ENCODE data around the gene SH2B2. TPM values are rescaled to one million over a fixed set of nuclear protein-coding genes. Genes with fewer than 3 reads are reported as not detected.

The SH2B2 gene
- total and polyA plus RNA-seq, 2 experiments from 2014 or later, result 5.6 to 21.9 TPM

- Histone ChIP-seq H4K20me1 (replicated peaks; ENCODE audit: insufficient read depth) (no peaks in the 10 kb centered on the region; the same call in 1 of the 2 replicates), H3K9me2 (ENCODE audit: insufficient read depth) (no peaks in the 10 kb centered on the region), H3K79me2 (replicated peaks; ENCODE audit: insufficient read depth) (no peaks in the 10 kb centered on the region), H2AFZ (no peak overlapping the region), H3K4me1 (ENCODE audit: insufficient read depth) (peaks cover 11% of the 10 kb centered on the region; the same call in 1 of the 2 replicates), H3K36me3 (ENCODE audit: insufficient read depth) (no peaks in the 10 kb centered on the region), H3F3A (replicated peaks; ENCODE audit: low read depth) (0 out of 2 replicates have a peak, but pooled peaks cover 5% of the 10 kb centered on the region), H3K4me3 (no peak overlapping the region), H3K27ac (ENCODE audit: low read depth) (no peak overlapping the region), H3K4me2 (no peak overlapping the region), H3K27me3 (ENCODE audit: insufficient read depth) (no peaks in the 10 kb centered on the region)
- Mint-ChIP-seq H3K27me3 (ENCODE audit: insufficient read depth, low read depth, poor library complexity) (peaks cover 6% of the 10 kb centered on the region), H3K9me3 (no peaks in the 10 kb centered on the region), H3K4me3 (no peak overlapping the region), H3K27ac (no peak overlapping the region; the same call in 1 of the 2 replicates), H3K36me3 (ENCODE audit: low read depth) (peaks cover 17% of the 10 kb centered on the region), H3K4me1 (peaks cover 10% of the 10 kb centered on the region)
- TF ChIP-seq NANOG (IDR thresholded peaks at IDR 0.05; ENCODE audit: borderline replicate concordance) (no peak), ETS1 (IDR thresholded peaks at IDR 0.05) (no peak), ZNF462 (CRISPR knock-in tag; IDR thresholded peaks at IDR 0.05) (no peak), ZNF331 (CRISPR knock-in tag; IDR thresholded peaks at IDR 0.05; ENCODE audit: low read depth) (no peak), POLR2AphosphoS5 (IDR thresholded peaks at IDR 0.05; ENCODE audit: low read depth) (no peak), CREB1 (CRISPR knock-in tag; IDR thresholded peaks at IDR 0.05; ENCODE audit: low read depth) (no peak), ZNF114 (CRISPR knock-in tag; IDR thresholded peaks at IDR 0.05) (no peak), EZH2 (IDR thresholded peaks at IDR 0.05; ENCODE audit: low read depth, unreplicated experiment) (no peak), EZH2phosphoT487 (IDR thresholded peaks at IDR 0.05; ENCODE audit: unreplicated experiment) (no peak)
- TF ChIP-seq, protein P1, sequence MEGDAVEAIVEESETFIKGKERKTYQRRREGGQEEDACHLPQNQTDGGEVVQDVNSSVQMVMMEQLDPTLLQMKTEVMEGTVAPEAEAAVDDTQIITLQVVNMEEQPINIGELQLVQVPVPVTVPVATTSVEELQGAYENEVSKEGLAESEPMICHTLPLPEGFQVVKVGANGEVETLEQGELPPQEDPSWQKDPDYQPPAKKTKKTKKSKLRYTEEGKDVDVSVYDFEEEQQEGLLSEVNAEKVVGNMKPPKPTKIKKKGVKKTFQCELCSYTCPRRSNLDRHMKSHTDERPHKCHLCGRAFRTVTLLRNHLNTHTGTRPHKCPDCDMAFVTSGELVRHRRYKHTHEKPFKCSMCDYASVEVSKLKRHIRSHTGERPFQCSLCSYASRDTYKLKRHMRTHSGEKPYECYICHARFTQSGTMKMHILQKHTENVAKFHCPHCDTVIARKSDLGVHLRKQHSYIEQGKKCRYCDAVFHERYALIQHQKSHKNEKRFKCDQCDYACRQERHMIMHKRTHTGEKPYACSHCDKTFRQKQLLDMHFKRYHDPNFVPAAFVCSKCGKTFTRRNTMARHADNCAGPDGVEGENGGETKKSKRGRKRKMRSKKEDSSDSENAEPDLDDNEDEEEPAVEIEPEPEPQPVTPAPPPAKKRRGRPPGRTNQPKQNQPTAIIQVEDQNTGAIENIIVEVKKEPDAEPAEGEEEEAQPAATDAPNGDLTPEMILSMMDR (conservative IDR thresholded peaks at IDR 0.05; ENCODE audit: low read depth in 2 of 2), result no peak
- no peak for ATAC-seq
- no peak for DNase-seq (ENCODE audit: low spot score)
Measured at GRCh38 chr7:102310414-102310815, 23.7 kb downstream of the SH2B2 start.

Measured in GM23338 (cell line).